GM23338 (cell line): ENCODE results near the gene BROX. TPM values are rescaled to one million over a fixed set of nuclear protein-coding genes. Genes with fewer than 3 reads are reported as not detected.

Experiments used
- ATAC-seq: fragments of 200-7000 bp; cut with Tn5 transposase; 3 replicates; pipeline ENCODE4 v1.9.1; 2020
- DNase-seq: peaks from one replicate; pipeline ENCODE4 v3.0.0-alpha.2; 2015; ENCODE audit warnings: low spot score
- H2AFZ ChIP-seq: fragments of 200-600 bp; sonication (generic); 2 replicates; pipeline ENCODE4 v1.8.0; 2016; ENCODE audit warnings: antibody characterized with exemption, mild to moderate bottlenecking, moderate library complexity
- H3F3A ChIP-seq: fragments of 200-600 bp; sonication (generic); replicated peaks from 2 replicates; pipeline ENCODE4 v1.8.0; 2017; ENCODE audit warnings: antibody characterized with exemption, mixed run types, low read depth
- H3K27ac ChIP-seq: fragments of 200-600 bp; sonication (generic); 2 replicates; pipeline ENCODE4 v1.6.1; 2016; ENCODE audit warnings: low read depth
- H3K27me3 ChIP-seq: fragments of 200-600 bp; sonication (generic); 2 replicates; pipeline ENCODE4 v1.8.0; 2016; ENCODE audit warnings: mild to moderate bottlenecking, mixed run types, moderate library complexity; ENCODE audit not compliant: insufficient read depth
- H3K36me3 ChIP-seq: fragments of 200-600 bp; sonication (generic); 2 replicates; pipeline ENCODE4 v1.8.0; 2016; ENCODE audit warnings: mild to moderate bottlenecking; ENCODE audit not compliant: insufficient read depth
- H3K4me1 ChIP-seq: fragments of 200-600 bp; sonication (generic); 2 replicates; pipeline ENCODE4 v1.8.0; 2016; ENCODE audit warnings: mild to moderate bottlenecking, moderate library complexity; ENCODE audit not compliant: insufficient read depth
- H3K4me2 ChIP-seq: fragments of 200-600 bp; sonication (generic); 2 replicates; pipeline ENCODE4 v1.7.1; 2017; ENCODE audit warnings: mixed run types
- H3K4me3 ChIP-seq: fragments of 200-600 bp; sonication (generic); 2 replicates; pipeline ENCODE4 v1.6.1; 2016; ENCODE audit warnings: mixed run types
- H3K79me2 ChIP-seq: fragments of 200-600 bp; sonication (generic); replicated peaks from 2 replicates; pipeline ENCODE4 v1.8.0; 2017; ENCODE audit warnings: mild to moderate bottlenecking; ENCODE audit not compliant: insufficient read depth
- H3K9me2 ChIP-seq: fragments of 200-600 bp; sonication (generic); 2 replicates; pipeline ENCODE4 v1.8.0; 2017; ENCODE audit not compliant: insufficient read depth
- H4K20me1 ChIP-seq: fragments of 200-600 bp; sonication (generic); replicated peaks from 2 replicates; pipeline ENCODE4 v1.8.0; 2017; ENCODE audit warnings: mild to moderate bottlenecking; ENCODE audit not compliant: insufficient read depth
- H3K27ac Mint-ChIP-seq: 2 replicates; pipeline ENCODE4 v1.8.0; 2020; ENCODE audit warnings: inconsistent platforms, mild to moderate bottlenecking, moderate library complexity, mixed read lengths
- H3K27me3 Mint-ChIP-seq: 3 replicates; pipeline ENCODE4 v1.8.0; 2022; ENCODE audit warnings: low read depth, mild to moderate bottlenecking, moderate library complexity, mixed read lengths, inconsistent platforms; ENCODE audit not compliant: insufficient read depth, poor library complexity
- H3K36me3 Mint-ChIP-seq: 3 replicates; pipeline ENCODE4 v1.8.0; 2021; ENCODE audit warnings: low read depth, mild to moderate bottlenecking, inconsistent platforms, moderate library complexity, mixed read lengths
- H3K4me1 Mint-ChIP-seq: 3 replicates; pipeline ENCODE4 v1.8.0; 2020; ENCODE audit warnings: mild to moderate bottlenecking, inconsistent platforms, mixed read lengths
- H3K4me3 Mint-ChIP-seq: 3 replicates; pipeline ENCODE4 v1.8.0; 2021; ENCODE audit warnings: moderate library complexity, mild to moderate bottlenecking, inconsistent platforms, mixed read lengths
- H3K9me3 Mint-ChIP-seq: 3 replicates; pipeline ENCODE4 v1.8.0; 2020; ENCODE audit warnings: moderate library complexity, mild to moderate bottlenecking, inconsistent platforms, mixed read lengths
- CREB1 ChIP-seq: fragments of 250-450 bp; sonication (Bioruptor Pico); IDR thresholded peaks from 2 replicates; pipeline ENCODE4 v1.5.0; 2020; ENCODE audit warnings: low read depth, mild to moderate bottlenecking, moderate library complexity
- EZH2 ChIP-seq: fragments of 200-600 bp; sonication (generic); IDR thresholded peaks from one replicate; pipeline ENCODE4 v1.8.0; 2017; ENCODE audit warnings: antibody characterized with exemption, mild to moderate bottlenecking, low read depth; ENCODE audit not compliant: unreplicated experiment
- EZH2phosphoT487 ChIP-seq: fragments of 200-600 bp; sonication (generic); IDR thresholded peaks from one replicate; pipeline ENCODE4 v1.8.1; 2018; ENCODE audit warnings: antibody characterized with exemption; ENCODE audit not compliant: unreplicated experiment
- JUNB ChIP-seq: IDR thresholded peaks from one replicate; pipeline ENCODE4 v1.6.1; 2016; ENCODE audit warnings: antibody characterized with exemption; ENCODE audit not compliant: unreplicated experiment
- NANOG ChIP-seq: IDR thresholded peaks from 2 replicates; pipeline ENCODE4 v1.6.1; 2016; ENCODE audit warnings: antibody characterized with exemption, borderline replicate concordance
- POLR2AphosphoS5 ChIP-seq: IDR thresholded peaks from 2 replicates; pipeline ENCODE4 v1.6.1; 2016; ENCODE audit warnings: antibody characterized with exemption, low read depth
- STAT1 ChIP-seq: IDR thresholded peaks from one replicate; pipeline ENCODE4 v1.6.1; 2016; ENCODE audit warnings: antibody characterized with exemption; ENCODE audit not compliant: unreplicated experiment
- ZNF114 ChIP-seq: fragments of 250-450 bp; sonication (Bioruptor Pico); IDR thresholded peaks from 2 replicates; pipeline ENCODE4 v1.5.0; 2020; ENCODE audit warnings: mild to moderate bottlenecking, moderate library complexity
- ZNF331 ChIP-seq: fragments of 250-450 bp; sonication (Bioruptor Pico); IDR thresholded peaks from 2 replicates; pipeline ENCODE4 v1.5.0; 2020; ENCODE audit warnings: low read depth, mild to moderate bottlenecking, moderate library complexity
- polyA plus RNA-seq: library from polyadenylated mRNA; unstranded; fragments of >200 nt; fragmentation: Nextera tagmentation; extraction: Ambion mirVana; gene quantifications from 2 replicates; pipeline ENCODE4 v1.2.1, GENCODE V29; 2016
- total RNA-seq: library from RNA; depleted of rRNA; stranded (reverse); fragments of >200 nt; shearing (Covaris generic); gene quantifications from 2 replicates; pipeline ENCODE4 v1.2.3, GENCODE V29; 2014
- TF ChIP-seq, protein P1 (sequence below), 2 experiments: fragments of 200-600 bp in 1 of 2; sonication (generic) in 1 of 2; conservative IDR thresholded peaks; 2 replicates each; pipeline versions ENCODE4 v1.5.1 to v1.6.1; 2016 to 2017; ENCODE audit warnings: antibody characterized with exemption in 2 of 2, low read depth in 2 of 2, mild to moderate bottlenecking in 2 of 2, moderate library complexity in 1 of 2

Gene BROX
- total and polyA plus RNA-seq, 2 experiments from 2014 or later = 26.5 to 32.3 TPM

DNA sequence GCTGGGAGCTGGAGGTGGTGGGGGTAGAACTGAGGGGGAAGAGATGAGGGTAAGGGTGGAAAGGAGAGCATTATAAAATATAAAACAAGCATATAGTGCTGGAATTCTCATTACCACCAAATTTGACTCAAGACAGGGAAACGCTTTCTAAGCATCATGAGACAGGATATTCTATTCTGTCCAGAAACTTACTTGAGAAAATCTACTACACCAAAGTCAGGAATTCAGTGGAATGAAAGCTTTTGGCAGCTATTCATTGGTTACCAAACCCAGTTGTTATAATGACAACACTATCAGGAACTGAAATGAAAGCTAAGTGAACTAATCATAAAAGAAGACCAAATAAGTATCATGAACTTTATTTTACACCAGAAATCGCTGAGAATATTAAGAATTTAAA is 14.5 kb upstream of the BROX start:
- TF ChIP-seq, protein P1, sequence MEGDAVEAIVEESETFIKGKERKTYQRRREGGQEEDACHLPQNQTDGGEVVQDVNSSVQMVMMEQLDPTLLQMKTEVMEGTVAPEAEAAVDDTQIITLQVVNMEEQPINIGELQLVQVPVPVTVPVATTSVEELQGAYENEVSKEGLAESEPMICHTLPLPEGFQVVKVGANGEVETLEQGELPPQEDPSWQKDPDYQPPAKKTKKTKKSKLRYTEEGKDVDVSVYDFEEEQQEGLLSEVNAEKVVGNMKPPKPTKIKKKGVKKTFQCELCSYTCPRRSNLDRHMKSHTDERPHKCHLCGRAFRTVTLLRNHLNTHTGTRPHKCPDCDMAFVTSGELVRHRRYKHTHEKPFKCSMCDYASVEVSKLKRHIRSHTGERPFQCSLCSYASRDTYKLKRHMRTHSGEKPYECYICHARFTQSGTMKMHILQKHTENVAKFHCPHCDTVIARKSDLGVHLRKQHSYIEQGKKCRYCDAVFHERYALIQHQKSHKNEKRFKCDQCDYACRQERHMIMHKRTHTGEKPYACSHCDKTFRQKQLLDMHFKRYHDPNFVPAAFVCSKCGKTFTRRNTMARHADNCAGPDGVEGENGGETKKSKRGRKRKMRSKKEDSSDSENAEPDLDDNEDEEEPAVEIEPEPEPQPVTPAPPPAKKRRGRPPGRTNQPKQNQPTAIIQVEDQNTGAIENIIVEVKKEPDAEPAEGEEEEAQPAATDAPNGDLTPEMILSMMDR (conservative IDR thresholded peaks at IDR 0.05; ENCODE audit: low read depth in 2 of 2) = no peak
- TF ChIP-seq CREB1 (CRISPR knock-in tag) = no peak
- no peak for TF ChIP-seq POLR2AphosphoS5
- no peak for TF ChIP-seq NANOG
- no peak for TF ChIP-seq STAT1
- no peak overlapping the region for H3K27ac ChIP-seq
- no peak overlapping the region for H3K4me2 ChIP-seq
- H3K36me3 ChIP-seq = peaks cover 4% of the 10 kb centered on the region; the same call in 1 of the 2 replicates
- no peaks in the 10 kb centered on the region for H3K27me3 Mint-ChIP-seq
- H3F3A ChIP-seq = no peaks in the 10 kb centered on the region
- H3K4me3 Mint-ChIP-seq = no peak overlapping the region
- H3K4me3 ChIP-seq = no peak overlapping the region
- H3K27ac Mint-ChIP-seq = no peak overlapping the region
- no peaks in the 10 kb centered on the region for H3K9me2 ChIP-seq
- ATAC-seq = no peak
- no peaks in the 10 kb centered on the region for H3K4me1 Mint-ChIP-seq
- no peak overlapping the region for H2AFZ ChIP-seq
- peaks cover 38% of the 10 kb centered on the region for H3K36me3 Mint-ChIP-seq
- no peaks in the 10 kb centered on the region; the same call in none of the 2 replicates for H4K20me1 ChIP-seq
- H3K27me3 ChIP-seq = no peaks in the 10 kb centered on the region
- H3K79me2 ChIP-seq = peaks cover 31% of the 10 kb centered on the region
- DNase-seq = no peak
- no peaks in the 10 kb centered on the region for H3K4me1 ChIP-seq
- H3K9me3 Mint-ChIP-seq = peaks cover 3% of the 10 kb centered on the region; the same call in 1 of the 3 replicates

DNA sequence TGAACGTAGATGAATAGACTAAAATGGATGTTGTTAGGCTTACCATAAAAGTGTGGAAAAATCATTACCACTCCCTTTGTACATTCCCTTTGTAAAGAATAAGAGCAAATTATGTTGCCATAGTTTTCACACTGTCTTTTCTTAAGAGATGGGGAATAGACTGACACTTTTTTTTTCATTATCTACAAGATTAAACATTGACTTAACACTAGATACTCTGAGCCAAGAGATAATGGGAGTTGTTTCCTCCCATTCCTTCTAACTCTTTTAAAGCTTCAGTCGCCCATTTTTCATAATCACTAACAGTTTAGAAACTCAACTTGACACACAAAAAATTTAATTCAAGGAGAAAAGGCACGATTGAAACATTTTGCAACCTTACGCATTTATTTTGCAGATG is 10.2 kb upstream of the BROX start:
- H3K4me1 ChIP-seq = no peaks in the 10 kb centered on the region
- Mint-ChIP-seq H3K36me3 (peaks cover 67% of the 10 kb centered on the region), H3K9me3 (peaks cover 9% of the 10 kb centered on the region; the same call in 2 of the 3 replicates), H3K27me3 (no peaks in the 10 kb centered on the region), H3K27ac (no peak overlapping the region), H3K4me1 (no peaks in the 10 kb centered on the region), H3K4me3 (no peak overlapping the region)
- peaks cover 4% of the 10 kb centered on the region; the same call in 1 of the 2 replicates for H3K36me3 ChIP-seq
- TF ChIP-seq STAT1 = no peak
- no peak for TF ChIP-seq EZH2phosphoT487
- TF ChIP-seq NANOG = no peak
- no peak for TF ChIP-seq ZNF331 (CRISPR knock-in tag)
- TF ChIP-seq EZH2 = no peak
- no peak for TF ChIP-seq POLR2AphosphoS5
- DNase-seq (no peak), ATAC-seq (no peak)
- H3K27ac ChIP-seq = no peak overlapping the region
- H3K79me2 ChIP-seq = peaks cover 53% of the 10 kb centered on the region
- no peak overlapping the region for H3K4me3 ChIP-seq
- no peak overlapping the region for H3K4me2 ChIP-seq
- no peaks in the 10 kb centered on the region for H3K9me2 ChIP-seq
- no peaks in the 10 kb centered on the region for H3F3A ChIP-seq
- H4K20me1 ChIP-seq = peaks cover 8% of the 10 kb centered on the region; the same call in 1 of the 2 replicates
- no peak overlapping the region for H2AFZ ChIP-seq
- no peaks in the 10 kb centered on the region for H3K27me3 ChIP-seq

DNA sequence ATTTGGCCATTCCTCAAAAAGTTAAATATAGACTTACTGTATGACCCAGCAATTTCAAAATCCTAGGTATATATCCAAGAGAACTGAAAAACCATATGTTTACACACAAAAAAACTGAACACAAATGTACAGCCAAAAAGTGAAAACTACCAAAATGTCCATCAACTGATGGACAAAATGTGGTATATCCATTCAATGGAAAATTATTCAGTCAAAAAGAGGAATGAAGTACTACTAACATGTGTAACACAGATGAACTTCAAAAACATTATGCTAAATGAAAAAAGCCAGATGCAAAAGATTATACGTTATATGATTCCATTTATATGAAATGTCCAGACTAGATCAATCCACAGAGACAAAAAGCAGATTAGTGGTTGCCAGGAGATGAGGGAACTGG is 8.1 kb upstream of the BROX start:
- H2AFZ ChIP-seq = no peak overlapping the region
- Mint-ChIP-seq H3K4me1 (no peaks in the 10 kb centered on the region), H3K27me3 (peaks cover 2% of the 10 kb centered on the region), H3K9me3 (peaks cover 9% of the 10 kb centered on the region; the same call in 2 of the 3 replicates), H3K36me3 (peaks cover 68% of the 10 kb centered on the region), H3K4me3 (no peak overlapping the region), H3K27ac (no peak overlapping the region)
- H3K4me3 ChIP-seq = no peak overlapping the region
- H4K20me1 ChIP-seq = peaks cover 10% of the 10 kb centered on the region; the same call in 1 of the 2 replicates
- H3K9me2 ChIP-seq = no peaks in the 10 kb centered on the region
- peaks cover 4% of the 10 kb centered on the region; the same call in 1 of the 2 replicates for H3K36me3 ChIP-seq
- H3K4me1 ChIP-seq = no peaks in the 10 kb centered on the region
- H3K4me2 ChIP-seq = no peak overlapping the region
- ATAC-seq (no peak), DNase-seq (no peak)
- no peaks in the 10 kb centered on the region for H3F3A ChIP-seq
- no peak overlapping the region for H3K27ac ChIP-seq
- H3K27me3 ChIP-seq = no peaks in the 10 kb centered on the region
- H3K79me2 ChIP-seq = peaks cover 70% of the 10 kb centered on the region
- TF ChIP-seq CREB1 (CRISPR knock-in tag) (no peak), STAT1 (no peak), POLR2AphosphoS5 (no peak), JUNB (no peak), EZH2phosphoT487 (no peak), ZNF114 (no peak), NANOG (no peak)
- TF ChIP-seq, protein P1 (conservative IDR thresholded peaks at IDR 0.05; ENCODE audit: low read depth in 2 of 2) = no peak
